IMR-90 (cell line): Measurements from ENCODE around the gene PARP2. TPM values are rescaled to one million over a fixed set of nuclear protein-coding genes. Genes with fewer than 3 reads are reported as not detected.

Experiments
- ATAC-seq: fragments of 200-7000 bp; cut with Tn5 transposase; 2 replicates; pipeline ENCODE4 v1.9.1; 2020; ENCODE audit warnings: low read depth, mild to moderate bottlenecking, moderate library complexity
- BruUV-seq: library from RNA; stranded (reverse); fragments of 400-500 nt; replicated peaks from 2 replicates; lab custom pipeline; 2021; lab: Mats Ljungman, UMichigan
- CTCF ChIA-PET: fragments of 300-600 bp; formaldehyde crosslinking; extraction: SDS; loops from one replicate; lab custom pipeline; 2021; ENCODE audit warnings: antibody characterized with exemption; lab: Yijun Ruan, JAX
- POLR2A ChIA-PET: fragments of 300-600 bp; sonication (Branson Sonifier 250); formaldehyde crosslinking; loops from one replicate; lab custom pipeline; 2022; ENCODE audit warnings: antibody characterized with exemption; ENCODE audit not compliant: unreplicated experiment; lab: Charles Lee
- DNase-seq: peaks from one replicate; pipeline ENCODE4 v3.0.0; 2013
- H2AFZ ChIP-seq: replicated peaks from 2 replicates; pipeline ENCODE3; 2013; ENCODE audit warnings: low read length, mild to moderate bottlenecking; ENCODE audit not compliant: poor library complexity
- H2AK5ac ChIP-seq: 2 replicates; pipeline ENCODE4 v1.6.1; 2013; ENCODE audit warnings: low read depth, low read length, inconsistent platforms
- H2AK9ac ChIP-seq: replicated peaks from 2 replicates; pipeline ENCODE3; 2013; ENCODE audit warnings: mild to moderate bottlenecking, low read depth, low read length, moderate library complexity; ENCODE audit not compliant: poor library complexity
- H2BK120ac ChIP-seq: 2 replicates; pipeline ENCODE4 v1.6.1; 2013; ENCODE audit warnings: low read depth, low read length, inconsistent platforms
- H2BK15ac ChIP-seq: 3 replicates; pipeline ENCODE4 v1.6.1; 2013; ENCODE audit warnings: low read depth, low read length, inconsistent platforms
- H2BK20ac ChIP-seq: 2 replicates; pipeline ENCODE4 v1.6.1; 2013; ENCODE audit warnings: low read depth, mild to moderate bottlenecking, inconsistent platforms, low read length, moderate library complexity
- H2BK5ac ChIP-seq: 2 replicates; pipeline ENCODE4 v1.6.1; 2013; ENCODE audit warnings: mild to moderate bottlenecking, low read depth, low read length, inconsistent platforms; ENCODE audit not compliant: poor library complexity, severe bottlenecking
- H3K14ac ChIP-seq: replicated peaks from 2 replicates; pipeline ENCODE4 v1.6.1; 2013; ENCODE audit warnings: low read depth, low read length, inconsistent platforms
- H3K18ac ChIP-seq: 2 replicates; pipeline ENCODE4 v1.6.1; 2013; ENCODE audit warnings: low read depth, low read length, control low read depth
- H3K23ac ChIP-seq: 2 replicates; pipeline ENCODE4 v1.6.1; 2013; ENCODE audit warnings: low read depth, low read length, inconsistent platforms
- H3K27ac ChIP-seq: 2 replicates; pipeline ENCODE4 v1.5.1; 2013; ENCODE audit warnings: mild to moderate bottlenecking, control low read depth, low read length; ENCODE audit not compliant: insufficient read depth
- H3K27me3 ChIP-seq: 2 replicates; pipeline ENCODE4 v1.6.1; 2013; ENCODE audit warnings: low read length; ENCODE audit not compliant: control insufficient read depth, insufficient read depth
- H3K36me3 ChIP-seq: 2 replicates; pipeline ENCODE4 v1.6.1; 2013; ENCODE audit warnings: low read length, mixed read lengths; ENCODE audit not compliant: control insufficient read depth, insufficient read depth
- H3K4ac ChIP-seq: 2 replicates; pipeline ENCODE4 v1.6.1; 2013; ENCODE audit warnings: low read depth, low read length, inconsistent platforms
- H3K4me1 ChIP-seq: 2 replicates; pipeline ENCODE4 v1.6.1; 2013; ENCODE audit warnings: low read length, mixed read lengths; ENCODE audit not compliant: control insufficient read depth, insufficient read depth
- H3K4me2 ChIP-seq: 2 replicates; pipeline ENCODE4 v1.6.1; 2013; ENCODE audit warnings: low read depth, mild to moderate bottlenecking, control low read depth, low read length, moderate library complexity
- H3K4me3 ChIP-seq: 2 replicates; pipeline ENCODE4 v1.5.1; 2013; ENCODE audit warnings: low read depth, mild to moderate bottlenecking, control low read depth, low read length, moderate library complexity; ENCODE audit not compliant: insufficient read depth
- H3K56ac ChIP-seq: 2 replicates; pipeline ENCODE4 v1.6.1; 2013; ENCODE audit warnings: low read length, inconsistent platforms; ENCODE audit not compliant: insufficient read depth; ENCODE audit errors: extremely low read depth
- H3K79me1 ChIP-seq, 2 experiments: 2 replicates each; pipeline ENCODE4 v1.6.1; 2013; ENCODE audit warnings: low read length in 2 of 2, inconsistent platforms in 1 of 2, low read depth in 1 of 2
- H3K9ac ChIP-seq: 2 replicates; pipeline ENCODE4 v1.6.1; 2013; ENCODE audit warnings: low read depth, low read length, control low read depth
- H3K9me1 ChIP-seq: 2 replicates; pipeline ENCODE4 v1.6.1; 2013; ENCODE audit warnings: low read length, inconsistent platforms; ENCODE audit not compliant: insufficient read depth
- H3K9me3 ChIP-seq: 2 replicates; pipeline ENCODE4 v1.6.1; 2013; ENCODE audit warnings: low read length; ENCODE audit not compliant: control insufficient read depth, insufficient read depth
- H4K20me1 ChIP-seq: 2 replicates; pipeline ENCODE4 v1.6.1; 2013; ENCODE audit warnings: low read length, inconsistent platforms; ENCODE audit not compliant: insufficient read depth
- H4K5ac ChIP-seq: 2 replicates; pipeline ENCODE4 v1.6.1; 2013; ENCODE audit warnings: mild to moderate bottlenecking, low read depth, low read length, control low read depth
- H4K8ac ChIP-seq, 2 experiments: 2 replicates each; pipeline ENCODE4 v1.6.1; 2013; ENCODE audit warnings: low read depth in 2 of 2, low read length in 2 of 2, control low read depth in 1 of 2, inconsistent platforms in 1 of 2
- H4K91ac ChIP-seq: 2 replicates; pipeline ENCODE4 v1.6.1; 2013; ENCODE audit warnings: low read depth, low read length, inconsistent platforms; ENCODE audit not compliant: insufficient read depth
- BHLHE40 ChIP-seq: fragments of 150-350 bp; IDR thresholded peaks from 2 replicates; pipeline ENCODE4 v1.6.1; 2016; ENCODE audit warnings: mild to moderate bottlenecking, low read depth, low read length
- CEBPB ChIP-seq: IDR thresholded peaks from 2 replicates; pipeline ENCODE4 v1.6.1; 2012; ENCODE audit warnings: low read depth, low read length, improper control_type of control experiment
- FOS ChIP-seq: fragments of 150-350 bp; IDR thresholded peaks from 2 replicates; pipeline ENCODE4 v1.6.1; 2016; ENCODE audit warnings: low read depth, low read length
- MAFK ChIP-seq: IDR thresholded peaks from 2 replicates; pipeline ENCODE4 v1.6.1; 2012; ENCODE audit warnings: low read depth, low read length, improper control_type of control experiment
- MAZ ChIP-seq: IDR thresholded peaks from 2 replicates; pipeline ENCODE4 v1.6.1; 2012; ENCODE audit warnings: low read depth, mild to moderate bottlenecking, low read length, improper control_type of control experiment, moderate library complexity, borderline replicate concordance
- MXI1 ChIP-seq: IDR thresholded peaks from 2 replicates; pipeline ENCODE4 v1.6.1; 2012; ENCODE audit warnings: low read depth, mild to moderate bottlenecking, low read length, moderate library complexity, borderline replicate concordance
- NFE2L2 ChIP-seq: fragments of 150-350 bp; IDR thresholded peaks from 2 replicates; pipeline ENCODE4 v1.6.1; 2016; ENCODE audit warnings: low read depth, mild to moderate bottlenecking, low read length
- POLR2A ChIP-seq: IDR thresholded peaks from 2 replicates; pipeline ENCODE4 v1.6.1; 2012; ENCODE audit warnings: mild to moderate bottlenecking, low read depth, low read length
- RCOR1 ChIP-seq: IDR thresholded peaks from 2 replicates; pipeline ENCODE4 v1.6.1; 2012; ENCODE audit warnings: mild to moderate bottlenecking, low read length, improper control_type of control experiment; ENCODE audit not compliant: insufficient replicate concordance
- RFX5 ChIP-seq: IDR thresholded peaks from 2 replicates; pipeline ENCODE4 v1.8.0; 2012; ENCODE audit warnings: low read depth, mild to moderate bottlenecking, low read length, moderate library complexity
- SMC3 ChIP-seq: fragments of 150-350 bp; IDR thresholded peaks from 2 replicates; pipeline ENCODE4 v1.6.1; 2016; ENCODE audit warnings: low read depth, mild to moderate bottlenecking, antibody characterized with exemption, low read length, moderate library complexity
- WGBS, 2 experiments: methylation state at CpG; one replicate each; pipeline versions ENCODE4 v1.1.5 to v1.1.7; 2013; ENCODE audit warnings: missing lambda C conversion rate in 2 of 2; ENCODE audit not compliant: insufficient read length in 1 of 2; ENCODE audit errors: extremely low coverage in 2 of 2; 5-methylcytosine and 5-hydroxymethylcytosine counted together
- dilution Hi-C: fragments of 300-500 bp; cut with HindIII; formaldehyde crosslinking; loops from one replicate; pipeline ENCODE4 v1.14.3; 2018; ENCODE audit warnings: low sequenced_read_pairs; ENCODE audit not compliant: unreplicated experiment
- in situ Hi-C: fragments of 300-500 bp; cut with MboI; formaldehyde crosslinking; loops from 3 replicates; pipeline ENCODE4 v1.14.3; 2019; ENCODE audit warnings: low sequenced_read_pairs, inconsistent platforms, mixed read lengths
- intact Hi-C: fragments of 100-400 bp; cut with micrococcal nuclease; formaldehyde crosslinking; loops from 2 replicates; pipeline ENCODE4 v1.10.0; 2022
- polyA plus RNA-seq, 3 experiments: library from polyadenylated mRNA; depleted of rRNA; stranded (reverse); fragments of >200 nt; gene quantifications; 2 replicates each; pipeline ENCODE4 v1.2.3, GENCODE V29; 2012; ENCODE audit warnings: low replicate concordance in 1 of 3
- total RNA-seq: library from RNA; depleted of rRNA; stranded (reverse); fragments of >200 nt; gene quantifications from 2 replicates; pipeline ENCODE4 v1.2.3, GENCODE V29; 2012
- TF ChIP-seq, protein P1 (sequence below): conservative IDR thresholded peaks from 2 replicates; pipeline ENCODE4 v1.5.1; 2012; ENCODE audit warnings: mild to moderate bottlenecking, low read depth, low read length, improper control_type of control experiment
- TF ChIP-seq, protein P2 (sequence below): fragments of 150-350 bp; IDR thresholded peaks from 2 replicates; pipeline ENCODE4 v1.6.1; 2017; ENCODE audit warnings: mild to moderate bottlenecking, antibody characterized with exemption, low read length, low read depth

The PARP2 gene
- total and polyA plus RNA-seq, 2 of the 4 experiments (the other 2 are of a cell fraction): 11.7 to 19.1 TPM

DNA sequence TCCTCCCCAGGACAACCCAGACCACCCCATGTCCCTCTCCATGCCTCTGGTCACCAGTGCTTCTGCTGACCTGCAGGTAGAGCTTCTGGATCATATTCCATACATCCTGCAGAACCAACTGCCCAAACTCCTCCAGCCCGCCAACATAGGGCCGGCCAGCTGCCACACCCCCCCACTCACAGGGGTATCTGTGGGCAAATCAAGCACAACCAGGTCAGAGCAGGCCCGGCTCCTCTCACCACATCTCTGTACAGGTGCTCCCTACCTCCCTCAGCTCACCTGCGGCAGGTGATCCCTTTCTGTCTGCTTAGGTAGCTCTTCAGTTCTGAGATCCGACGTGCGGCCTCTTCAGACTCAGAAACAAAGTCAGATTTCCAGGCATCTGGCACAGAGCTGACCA is 40.9 kb downstream of the PARP2 start:
- Histone ChIP-seq H3K36me3 (peaks cover 73% of the 10 kb centered on the region), H2BK120ac (no peak overlapping the region), H3K4ac (no peak overlapping the region), H3K18ac (no peak overlapping the region), H3K4me3 (no peak overlapping the region), H3K14ac (no peak overlapping the region), H3K56ac (no peak overlapping the region), H3K4me1 (no peaks in the 10 kb centered on the region), H3K23ac (no peak overlapping the region), H2BK5ac (no peak overlapping the region), H3K79me1 (no peaks in the 10 kb centered on the region), H3K9ac (no peak overlapping the region), H4K5ac (no peak overlapping the region), H4K91ac (no peak overlapping the region), H3K9me1 (no peaks in the 10 kb centered on the region), H2BK20ac (no peak overlapping the region), H3K4me2 (no peak overlapping the region), H4K8ac (no peak overlapping the region), H2AK5ac (no peak overlapping the region), H3K9me3 (no peaks in the 10 kb centered on the region), H2AK9ac (no peak overlapping the region), H3K27ac (no peak overlapping the region), H3K27me3 (no peaks in the 10 kb centered on the region), H4K20me1 (no peaks in the 10 kb centered on the region), H2BK15ac (no peak overlapping the region), H2AFZ (no peak overlapping the region)
- ATAC-seq (no peak), DNase-seq (no peak)
- in situ Hi-C loops: no loop called here
- dilution Hi-C loops: no loop called here
- TF ChIP-seq CEBPB (no peak), POLR2A (no peak), MXI1 (no peak), MAZ (no peak), FOS (no peak), NFE2L2 (no peak), RCOR1 (no peak), RFX5 (no peak), SMC3 (no peak), BHLHE40 (no peak), MAFK (no peak)
- TF ChIP-seq, protein P1, sequence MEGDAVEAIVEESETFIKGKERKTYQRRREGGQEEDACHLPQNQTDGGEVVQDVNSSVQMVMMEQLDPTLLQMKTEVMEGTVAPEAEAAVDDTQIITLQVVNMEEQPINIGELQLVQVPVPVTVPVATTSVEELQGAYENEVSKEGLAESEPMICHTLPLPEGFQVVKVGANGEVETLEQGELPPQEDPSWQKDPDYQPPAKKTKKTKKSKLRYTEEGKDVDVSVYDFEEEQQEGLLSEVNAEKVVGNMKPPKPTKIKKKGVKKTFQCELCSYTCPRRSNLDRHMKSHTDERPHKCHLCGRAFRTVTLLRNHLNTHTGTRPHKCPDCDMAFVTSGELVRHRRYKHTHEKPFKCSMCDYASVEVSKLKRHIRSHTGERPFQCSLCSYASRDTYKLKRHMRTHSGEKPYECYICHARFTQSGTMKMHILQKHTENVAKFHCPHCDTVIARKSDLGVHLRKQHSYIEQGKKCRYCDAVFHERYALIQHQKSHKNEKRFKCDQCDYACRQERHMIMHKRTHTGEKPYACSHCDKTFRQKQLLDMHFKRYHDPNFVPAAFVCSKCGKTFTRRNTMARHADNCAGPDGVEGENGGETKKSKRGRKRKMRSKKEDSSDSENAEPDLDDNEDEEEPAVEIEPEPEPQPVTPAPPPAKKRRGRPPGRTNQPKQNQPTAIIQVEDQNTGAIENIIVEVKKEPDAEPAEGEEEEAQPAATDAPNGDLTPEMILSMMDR: no peak
- TF ChIP-seq, protein P2, sequence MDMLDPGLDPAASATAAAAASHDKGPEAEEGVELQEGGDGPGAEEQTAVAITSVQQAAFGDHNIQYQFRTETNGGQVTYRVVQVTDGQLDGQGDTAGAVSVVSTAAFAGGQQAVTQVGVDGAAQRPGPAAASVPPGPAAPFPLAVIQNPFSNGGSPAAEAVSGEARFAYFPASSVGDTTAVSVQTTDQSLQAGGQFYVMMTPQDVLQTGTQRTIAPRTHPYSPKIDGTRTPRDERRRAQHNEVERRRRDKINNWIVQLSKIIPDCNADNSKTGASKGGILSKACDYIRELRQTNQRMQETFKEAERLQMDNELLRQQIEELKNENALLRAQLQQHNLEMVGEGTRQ: no peak
- ChIA-PET POLR2A (no interaction called here), CTCF (no interaction called here)
- BruUV-seq: no TSS peak
- intact Hi-C loops: no loop called here
- WGBS, 2 experiments: no CpG with 5 or more reads among the region's 7 CpGs
